ENCODE measurements around the gene DSCAM. TPM values are rescaled to one million over a fixed set of nuclear protein-coding genes. Genes with fewer than 3 reads are reported as not detected.

Gene DSCAM
- total and polyA plus RNA-seq, 4 donors: 0.02 to 0.25 (median 0.09) TPM

DNA sequence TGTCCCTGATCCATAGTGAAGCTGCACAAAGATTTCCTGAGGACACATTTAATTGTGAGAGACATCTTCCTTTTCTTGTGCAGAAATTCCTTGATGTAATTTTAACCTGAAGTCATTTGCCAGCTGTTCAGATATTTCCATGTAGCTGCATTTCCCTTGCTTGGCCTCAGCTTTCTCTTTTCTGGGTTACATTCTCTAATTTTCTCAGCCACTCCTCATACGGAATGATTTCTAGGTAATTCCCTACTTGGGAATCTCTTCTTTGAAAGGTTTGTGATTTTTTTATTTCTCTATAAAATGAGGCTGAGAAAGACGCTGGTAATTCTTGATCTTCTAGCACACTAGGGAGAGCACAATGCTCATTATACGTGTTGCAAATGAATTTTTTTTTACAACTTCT, 780.7 kb downstream of the DSCAM start:
- H3K4me3 ChIP-seq: no peak overlapping the region
- H3K27me3 ChIP-seq (ENCODE audit: control insufficient read depth in 3 of 3, insufficient read depth in 3 of 3, low read length in 2 of 3): no peaks in the 10 kb centered on the region
- H3K36me3 ChIP-seq (ENCODE audit: control insufficient read depth in 4 of 4, insufficient read depth in 4 of 4, low read length in 4 of 4): no peaks in the 10 kb centered on the region
- no peak overlapping the region for H3K9ac ChIP-seq (ENCODE audit: insufficient read depth in 1 of 2, low read length in 2 of 2)
- ATAC-seq (ENCODE audit: insufficient read depth, low FRiP score) (no peak), DNase-seq (no peak)
- peaks cover 0 to 1% (median 0%) of the 10 kb centered on the region in 5 donors for H3K4me1 ChIP-seq (ENCODE audit: control insufficient read depth in 5 of 5, insufficient read depth in 5 of 5, low read length in 5 of 5)
- TF ChIP-seq, protein P1, sequence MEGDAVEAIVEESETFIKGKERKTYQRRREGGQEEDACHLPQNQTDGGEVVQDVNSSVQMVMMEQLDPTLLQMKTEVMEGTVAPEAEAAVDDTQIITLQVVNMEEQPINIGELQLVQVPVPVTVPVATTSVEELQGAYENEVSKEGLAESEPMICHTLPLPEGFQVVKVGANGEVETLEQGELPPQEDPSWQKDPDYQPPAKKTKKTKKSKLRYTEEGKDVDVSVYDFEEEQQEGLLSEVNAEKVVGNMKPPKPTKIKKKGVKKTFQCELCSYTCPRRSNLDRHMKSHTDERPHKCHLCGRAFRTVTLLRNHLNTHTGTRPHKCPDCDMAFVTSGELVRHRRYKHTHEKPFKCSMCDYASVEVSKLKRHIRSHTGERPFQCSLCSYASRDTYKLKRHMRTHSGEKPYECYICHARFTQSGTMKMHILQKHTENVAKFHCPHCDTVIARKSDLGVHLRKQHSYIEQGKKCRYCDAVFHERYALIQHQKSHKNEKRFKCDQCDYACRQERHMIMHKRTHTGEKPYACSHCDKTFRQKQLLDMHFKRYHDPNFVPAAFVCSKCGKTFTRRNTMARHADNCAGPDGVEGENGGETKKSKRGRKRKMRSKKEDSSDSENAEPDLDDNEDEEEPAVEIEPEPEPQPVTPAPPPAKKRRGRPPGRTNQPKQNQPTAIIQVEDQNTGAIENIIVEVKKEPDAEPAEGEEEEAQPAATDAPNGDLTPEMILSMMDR (IDR thresholded peaks at IDR 0.05; ENCODE audit: control extremely low read depth, extremely low read depth): no peak
- H3K27ac ChIP-seq (ENCODE audit: low read depth in 1 of 2, low read length in 1 of 2): no peak overlapping the region
- peaks cover 0 to 2% (median 0%) of the 10 kb centered on the region in 4 donors for H3K9me3 ChIP-seq (ENCODE audit: control insufficient read depth in 4 of 4, insufficient read depth in 3 of 4, low read length in 3 of 4)
- WGBS, 2 donors: 81% methylated on average over 3 of the region's 3 CpGs

DNA sequence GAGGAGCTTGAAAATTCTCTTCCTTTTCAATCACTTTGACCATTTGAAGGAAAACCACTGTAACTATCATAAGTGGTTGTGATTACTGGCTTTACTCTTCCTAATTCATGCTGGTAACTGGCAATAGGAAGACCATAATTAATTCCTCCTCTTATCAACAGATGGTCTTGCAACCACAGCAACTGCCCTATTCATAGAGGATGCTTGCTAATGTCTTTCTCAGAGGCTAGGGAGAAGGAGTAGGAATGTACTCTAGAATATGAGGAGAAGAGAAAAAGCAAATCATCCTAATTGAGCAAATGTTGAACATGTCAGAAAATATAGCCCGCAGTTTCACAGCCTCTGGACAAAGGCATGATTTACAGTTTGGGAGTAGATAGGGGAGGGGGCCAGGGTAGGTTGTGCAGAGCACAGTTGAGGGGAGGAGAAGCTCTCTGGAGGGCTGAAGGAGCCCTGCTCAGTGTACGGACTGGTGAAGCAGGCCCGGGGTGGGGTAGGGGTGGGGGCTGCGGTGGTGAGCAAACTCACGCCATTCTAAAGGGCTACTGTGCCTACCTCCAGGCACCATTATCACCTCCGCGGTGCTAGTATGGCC, 786.8 kb downstream of the DSCAM start:
- Histone ChIP-seq H3K36me3 (ENCODE audit: control insufficient read depth in 4 of 4, insufficient read depth in 4 of 4, low read length in 4 of 4) (no peaks in the 10 kb centered on the region), H3K9ac (ENCODE audit: insufficient read depth in 1 of 2, low read length in 2 of 2) (no peak overlapping the region), H3K4me1 (ENCODE audit: control insufficient read depth in 5 of 5, insufficient read depth in 5 of 5, low read length in 5 of 5) (peaks cover 0 to 4% (median 0%) of the 10 kb centered on the region in 5 donors), H3K9me3 (ENCODE audit: control insufficient read depth in 4 of 4, insufficient read depth in 3 of 4, low read length in 3 of 4) (peaks cover 0 to 4% (median 0%) of the 10 kb centered on the region in 4 donors), H3K27ac (ENCODE audit: low read depth in 1 of 2, low read length in 1 of 2) (no peak overlapping the region), H3K27me3 (ENCODE audit: control insufficient read depth in 3 of 3, insufficient read depth in 3 of 3, low read length in 2 of 3) (no peaks in the 10 kb centered on the region), H3K4me3 (no peak overlapping the region)
- no peak for DNase-seq
- WGBS, 2 donors: 90 to 92% methylated on average over 7 of the region's 7 CpGs
- no peak for ATAC-seq (ENCODE audit: insufficient read depth, low FRiP score)
- TF ChIP-seq, protein P1 (IDR thresholded peaks at IDR 0.05; ENCODE audit: control extremely low read depth, extremely low read depth): no peak

DNA sequence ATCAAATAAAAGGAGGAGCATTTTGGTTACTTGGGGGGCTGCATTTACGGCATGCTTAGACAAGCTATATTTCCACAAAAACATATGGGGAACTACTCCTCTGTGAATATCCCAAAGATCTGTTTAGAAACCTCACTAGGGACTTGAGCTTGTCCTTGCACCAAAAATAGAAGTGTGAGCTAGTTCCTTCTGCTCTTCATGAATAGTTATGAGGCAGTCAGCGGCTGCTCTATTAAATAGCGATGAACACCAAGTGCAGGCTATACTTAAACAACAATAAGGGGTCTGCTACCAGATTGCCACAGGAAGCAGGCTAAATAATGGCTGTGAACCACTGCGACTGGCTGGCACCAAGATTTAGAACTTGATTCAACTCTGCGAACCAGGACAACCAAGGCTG, 789.6 kb downstream of the DSCAM start:
- Histone ChIP-seq H3K9me3 (ENCODE audit: control insufficient read depth in 4 of 4, insufficient read depth in 3 of 4, low read length in 3 of 4) (peaks cover 0 to 2% (median 0%) of the 10 kb centered on the region in 4 donors), H3K27me3 (ENCODE audit: control insufficient read depth in 3 of 3, insufficient read depth in 3 of 3, low read length in 2 of 3) (no peaks in the 10 kb centered on the region), H3K4me1 (ENCODE audit: control insufficient read depth in 5 of 5, insufficient read depth in 5 of 5, low read length in 5 of 5) (peaks cover 0 to 9% (median 0%) of the 10 kb centered on the region in 5 donors), H3K4me3 (no peak overlapping the region), H3K9ac (ENCODE audit: insufficient read depth in 1 of 2, low read length in 2 of 2) (no peak overlapping the region), H3K27ac (ENCODE audit: low read depth in 1 of 2, low read length in 1 of 2) (no peak overlapping the region), H3K36me3 (ENCODE audit: control insufficient read depth in 4 of 4, insufficient read depth in 4 of 4, low read length in 4 of 4) (no peaks in the 10 kb centered on the region)
- DNase-seq (no peak), ATAC-seq (ENCODE audit: insufficient read depth, low FRiP score) (no peak)
- WGBS, 2 donors: 82 to 87% methylated on average over 5 of the region's 5 CpGs
- TF ChIP-seq, protein P1 (IDR thresholded peaks at IDR 0.05; ENCODE audit: control extremely low read depth, extremely low read depth): no peak

DNA sequence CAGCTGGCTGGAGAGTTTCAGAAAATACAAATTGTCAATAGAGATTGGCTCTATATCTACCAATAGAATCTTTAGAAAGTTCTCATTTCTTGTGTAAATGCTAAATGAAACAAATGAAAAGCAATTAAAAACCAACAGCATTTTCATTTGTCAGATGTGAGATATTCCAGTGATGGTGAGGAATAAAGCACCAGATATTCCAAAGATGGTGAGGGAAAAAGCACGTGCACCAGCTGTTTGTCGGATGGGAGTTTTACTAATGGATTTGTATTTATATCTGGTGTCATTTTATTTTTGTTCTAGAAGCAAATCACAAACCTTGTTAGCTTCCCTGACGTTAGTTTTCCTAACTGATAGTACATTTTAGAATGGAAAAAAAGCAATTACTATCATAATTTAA, 790.9 kb downstream of the DSCAM start:
- no peak overlapping the region for H3K9ac ChIP-seq (ENCODE audit: insufficient read depth in 1 of 2, low read length in 2 of 2)
- no peak for DNase-seq
- 81 to 90% methylated on average over 3 of the region's 3 CpGs for WGBS, 2 donors
- H3K4me3 ChIP-seq: no peak overlapping the region
- no peak for ATAC-seq (ENCODE audit: insufficient read depth, low FRiP score)
- no peaks in the 10 kb centered on the region for H3K36me3 ChIP-seq (ENCODE audit: control insufficient read depth in 4 of 4, insufficient read depth in 4 of 4, low read length in 4 of 4)
- no peaks in the 10 kb centered on the region for H3K27me3 ChIP-seq (ENCODE audit: control insufficient read depth in 3 of 3, insufficient read depth in 3 of 3, low read length in 2 of 3)
- H3K4me1 ChIP-seq (ENCODE audit: control insufficient read depth in 5 of 5, insufficient read depth in 5 of 5, low read length in 5 of 5): peaks cover 0 to 9% (median 0%) of the 10 kb centered on the region in 5 donors
- no peak overlapping the region for H3K27ac ChIP-seq (ENCODE audit: low read depth in 1 of 2, low read length in 1 of 2)
- H3K9me3 ChIP-seq (ENCODE audit: control insufficient read depth in 4 of 4, insufficient read depth in 3 of 4, low read length in 3 of 4): peaks cover 0 to 2% (median 0%) of the 10 kb centered on the region in 4 donors
- TF ChIP-seq, protein P1 (IDR thresholded peaks at IDR 0.05; ENCODE audit: control extremely low read depth, extremely low read depth): no peak

All from lung (tissue), 12 donors.